ENCODE data around the gene EHD2. TPM values are rescaled to one million over a fixed set of nuclear protein-coding genes. Genes with fewer than 3 reads are reported as not detected.
"Not testable (repeated sequence)": the region's sequence is repeated elsewhere in the genome, so short reads cannot be mapped to it uniquely, and the experiment has no call there.

EHD2 gene
- total RNA-seq, 1 experiment from 2014 or later = 13.3 TPM

- ChIA-PET CTCF (no interaction called here), POLR2A (no interaction called here)
- intact Hi-C loops (cut with micrococcal nuclease; ENCODE audit: unreplicated experiment) = no loop called here
- Mint-ChIP-seq H3K4me1 (ENCODE audit: low read depth, unreplicated experiment) (peaks cover 9% of the 10 kb centered on the region), H3K27me3 (ENCODE audit: insufficient read depth, unreplicated experiment) (no peaks in the 10 kb centered on the region), H3K4me3 (ENCODE audit: unreplicated experiment) (no peak overlapping the region), H3K9me3 (ENCODE audit: unreplicated experiment) (no peaks in the 10 kb centered on the region), H3K27ac (ENCODE audit: unreplicated experiment) (no peak overlapping the region), H3K36me3 (ENCODE audit: insufficient read depth, unreplicated experiment) (peaks cover 45% of the 10 kb centered on the region)
- peaks cover 10% of the 10 kb centered on the region; the same call in 1 of the 2 replicates for H3K4me1 ChIP-seq
- BruUV-seq (replicated peaks) = no TSS peak
- no peak for DNase-seq
- H3K9me3 ChIP-seq = no peaks in the 10 kb centered on the region
- peaks cover 7% of the 10 kb centered on the region for H3K36me3 ChIP-seq (ENCODE audit: control insufficient read depth, insufficient read depth, low read length)
- TF ChIP-seq CTCF (IDR thresholded peaks at IDR 0.05; ENCODE audit: insufficient read depth in 1 of 2, low read depth in 1 of 2, low read length in 1 of 2, severe bottlenecking in 1 of 2, unreplicated experiment in 1 of 2) = no peak
- H3K4me3 ChIP-seq (ENCODE audit: low read depth, low read length) = no peak overlapping the region
- H3K27me3 ChIP-seq (replicated peaks; ENCODE audit: control insufficient read depth, insufficient read depth, low read length) = no peaks in the 10 kb centered on the region
Measured at GRCh38 chr19:47761566-47761965, 48.3 kb downstream of the EHD2 start.

GRCh38 chr19:47762151-47762550, 48.9 kb downstream of the EHD2 start:
- Mint-ChIP-seq H3K4me3 (ENCODE audit: unreplicated experiment) (no peak overlapping the region), H3K9me3 (ENCODE audit: unreplicated experiment) (no peaks in the 10 kb centered on the region), H3K27ac (ENCODE audit: unreplicated experiment) (no peak overlapping the region), H3K36me3 (ENCODE audit: insufficient read depth, unreplicated experiment) (peaks cover 39% of the 10 kb centered on the region), H3K27me3 (ENCODE audit: insufficient read depth, unreplicated experiment) (no peaks in the 10 kb centered on the region), H3K4me1 (ENCODE audit: low read depth, unreplicated experiment) (peaks cover 4% of the 10 kb centered on the region)
- no TSS peak for BruUV-seq (replicated peaks)
- intact Hi-C loops (cut with micrococcal nuclease; ENCODE audit: unreplicated experiment) = no loop called here
- POLR2A ChIA-PET = no interaction called here
- CTCF ChIA-PET = no interaction called here
- Histone ChIP-seq H3K27me3 (replicated peaks; ENCODE audit: control insufficient read depth, insufficient read depth, low read length) (no peaks in the 10 kb centered on the region), H3K9me3 (no peaks in the 10 kb centered on the region), H3K36me3 (ENCODE audit: control insufficient read depth, insufficient read depth, low read length) (peaks cover 7% of the 10 kb centered on the region), H3K4me1 (peaks cover 6% of the 10 kb centered on the region; the same call in 1 of the 2 replicates), H3K4me3 (ENCODE audit: low read depth, low read length) (no peak overlapping the region)
- no peak for DNase-seq
- TF ChIP-seq CTCF (IDR thresholded peaks at IDR 0.05; ENCODE audit: insufficient read depth in 1 of 2, low read depth in 1 of 2, low read length in 1 of 2, severe bottlenecking in 1 of 2, unreplicated experiment in 1 of 2) = no peak

GRCh38 chr19:47762615-47763308, 49.5 kb downstream of the EHD2 start:
- TSS peak; percentile 14 for BruUV-seq (replicated peaks)

GRCh38 chr19:47764705-47765104, 51.5 kb downstream of the EHD2 start:
- CTCF ChIA-PET = interaction anchor here (1.1 to 1.5 kb wide), 2 partner anchors 52 to 121 kb away, joined by 3 to 4 read pairs; partner anchors contain the start of genes EHD2 and SULT2A1
- POLR2A ChIA-PET = interaction anchor here (0.7 kb wide), 1 partner anchor 643 kb away, joined by 6 read pairs; no protein-coding TSS in a partner anchor

More at GRCh38 chr19:47762615-47763308, 49.5 kb downstream of the EHD2 start:
- POLR2A ChIA-PET = no interaction called here
- CTCF ChIA-PET = interaction anchor here (0.7 kb wide), 1 partner anchor 490 kb away, joined by 4 read pairs; no protein-coding TSS in a partner anchor
- no peak for TF ChIP-seq CTCF (IDR thresholded peaks at IDR 0.05; ENCODE audit: insufficient read depth in 1 of 2, low read depth in 1 of 2, low read length in 1 of 2, severe bottlenecking in 1 of 2, unreplicated experiment in 1 of 2)
- H3K9me3 Mint-ChIP-seq (ENCODE audit: unreplicated experiment) = no peaks in the 10 kb centered on the region
- no peak overlapping the region for H3K4me3 ChIP-seq (ENCODE audit: low read depth, low read length)
- no peaks in the 10 kb centered on the region for H3K27me3 Mint-ChIP-seq (ENCODE audit: insufficient read depth, unreplicated experiment)
- H3K27me3 ChIP-seq (replicated peaks; ENCODE audit: control insufficient read depth, insufficient read depth, low read length) = no peaks in the 10 kb centered on the region
- peaks cover 7% of the 10 kb centered on the region for H3K36me3 ChIP-seq (ENCODE audit: control insufficient read depth, insufficient read depth, low read length)
- H3K4me1 ChIP-seq = no peaks in the 10 kb centered on the region
- H3K27ac Mint-ChIP-seq (ENCODE audit: unreplicated experiment) = no peak overlapping the region
- no peaks in the 10 kb centered on the region for H3K4me1 Mint-ChIP-seq (ENCODE audit: low read depth, unreplicated experiment)
- no peaks in the 10 kb centered on the region for H3K9me3 ChIP-seq
- DNase-seq = no peak
- peaks cover 33% of the 10 kb centered on the region for H3K36me3 Mint-ChIP-seq (ENCODE audit: insufficient read depth, unreplicated experiment)
- H3K4me3 Mint-ChIP-seq (ENCODE audit: unreplicated experiment) = no peak overlapping the region
- intact Hi-C loops (cut with micrococcal nuclease; ENCODE audit: unreplicated experiment) = no loop called here

More at GRCh38 chr19:47764705-47765104, 51.5 kb downstream of the EHD2 start:
- H3K27ac Mint-ChIP-seq (ENCODE audit: unreplicated experiment); BruUV-seq (replicated peaks); DNase-seq; intact Hi-C loops (cut with micrococcal nuclease; ENCODE audit: unreplicated experiment); H3K4me3 ChIP-seq (ENCODE audit: low read depth, low read length); H3K4me1 Mint-ChIP-seq (ENCODE audit: low read depth, unreplicated experiment); H3K27me3 Mint-ChIP-seq (ENCODE audit: insufficient read depth, unreplicated experiment); H3K4me1 ChIP-seq; H3K27me3 ChIP-seq (replicated peaks; ENCODE audit: control insufficient read depth, insufficient read depth, low read length); H3K9me3 ChIP-seq; H3K9me3 Mint-ChIP-seq (ENCODE audit: unreplicated experiment); H3K4me3 Mint-ChIP-seq (ENCODE audit: unreplicated experiment); H3K36me3 ChIP-seq (ENCODE audit: control insufficient read depth, insufficient read depth, low read length): not testable (repeated sequence)
- peaks cover 16% of the 10 kb centered on the region for H3K36me3 Mint-ChIP-seq (ENCODE audit: insufficient read depth, unreplicated experiment)
